ENCODE results near the gene RANBP9. TPM values are rescaled to one million over a fixed set of nuclear protein-coding genes. Genes with fewer than 3 reads are reported as not detected.
A peak's percentile ranks its signal among the peaks of the same experiment; 100 is the strongest.

The RANBP9 gene
- total RNA-seq, 2 donors from 2014 or later: 43.7 to 45.4 TPM

DNA sequence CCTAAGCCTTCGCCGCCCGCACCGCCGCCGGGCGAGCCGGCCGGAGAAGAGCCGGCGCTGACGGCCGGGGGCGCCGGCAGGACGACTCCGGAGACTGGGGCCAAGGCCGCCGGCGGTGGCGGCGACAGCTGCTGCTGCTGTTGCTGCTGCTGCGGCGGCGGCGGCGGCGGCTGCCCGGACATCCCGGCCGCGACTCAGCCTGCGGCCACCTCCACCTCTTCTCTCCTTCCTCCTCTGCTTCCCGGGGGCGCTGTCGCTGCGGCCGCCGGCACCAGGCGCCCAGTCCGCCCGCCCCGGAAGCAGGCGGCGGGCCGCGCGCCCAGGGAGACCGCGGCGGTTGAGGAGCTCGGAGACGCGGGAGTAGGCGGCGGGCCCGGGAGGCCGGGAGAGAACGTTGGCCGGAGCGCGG is 307 bp downstream of the RANBP9 start:
- DNase-seq: no peak
- TF ChIP-seq, protein P1, sequence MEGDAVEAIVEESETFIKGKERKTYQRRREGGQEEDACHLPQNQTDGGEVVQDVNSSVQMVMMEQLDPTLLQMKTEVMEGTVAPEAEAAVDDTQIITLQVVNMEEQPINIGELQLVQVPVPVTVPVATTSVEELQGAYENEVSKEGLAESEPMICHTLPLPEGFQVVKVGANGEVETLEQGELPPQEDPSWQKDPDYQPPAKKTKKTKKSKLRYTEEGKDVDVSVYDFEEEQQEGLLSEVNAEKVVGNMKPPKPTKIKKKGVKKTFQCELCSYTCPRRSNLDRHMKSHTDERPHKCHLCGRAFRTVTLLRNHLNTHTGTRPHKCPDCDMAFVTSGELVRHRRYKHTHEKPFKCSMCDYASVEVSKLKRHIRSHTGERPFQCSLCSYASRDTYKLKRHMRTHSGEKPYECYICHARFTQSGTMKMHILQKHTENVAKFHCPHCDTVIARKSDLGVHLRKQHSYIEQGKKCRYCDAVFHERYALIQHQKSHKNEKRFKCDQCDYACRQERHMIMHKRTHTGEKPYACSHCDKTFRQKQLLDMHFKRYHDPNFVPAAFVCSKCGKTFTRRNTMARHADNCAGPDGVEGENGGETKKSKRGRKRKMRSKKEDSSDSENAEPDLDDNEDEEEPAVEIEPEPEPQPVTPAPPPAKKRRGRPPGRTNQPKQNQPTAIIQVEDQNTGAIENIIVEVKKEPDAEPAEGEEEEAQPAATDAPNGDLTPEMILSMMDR (conservative IDR thresholded peaks at IDR 0.05): peak; percentile 44
- Histone ChIP-seq H3K27me3 (ENCODE audit: control insufficient read depth, insufficient read depth, low read length, poor library complexity, severe bottlenecking) (no peaks in the 10 kb centered on the region), H3K9me3 (ENCODE audit: control insufficient read depth, low read length) (peaks cover 5% of the 10 kb centered on the region), H3K4me1 (ENCODE audit: control insufficient read depth, insufficient read depth, low read length) (no peaks in the 10 kb centered on the region), H3K9ac (ENCODE audit: extremely low read depth, low read length, poor library complexity, severe bottlenecking) (no peak overlapping the region), H3K27ac (ENCODE audit: low read depth, low read length) (peak overlapping the region; percentile 84), H3K36me3 (ENCODE audit: control insufficient read depth, insufficient read depth, low read length) (peaks cover 7% of the 10 kb centered on the region), H3K4me3 (ENCODE audit: low read length) (no peak overlapping the region)
- Mint-ChIP-seq H3K9me3 (peaks cover 9% of the 10 kb centered on the region), H3K27ac (no peak overlapping the region), H3K4me1 (peaks cover 32% of the 10 kb centered on the region), H3K36me3 (ENCODE audit: low read depth) (peaks cover 2% of the 10 kb centered on the region), H3K27me3 (ENCODE audit: insufficient read depth) (no peaks in the 10 kb centered on the region), H3K4me3 (peak overlapping the region; percentile 82)
- WGBS, 2 experiments (ENCODE audit: insufficient coverage in 1 of 2, insufficient read length in 1 of 2): 0% methylated on average over 11 to 62 of the region's 62 CpGs

DNA sequence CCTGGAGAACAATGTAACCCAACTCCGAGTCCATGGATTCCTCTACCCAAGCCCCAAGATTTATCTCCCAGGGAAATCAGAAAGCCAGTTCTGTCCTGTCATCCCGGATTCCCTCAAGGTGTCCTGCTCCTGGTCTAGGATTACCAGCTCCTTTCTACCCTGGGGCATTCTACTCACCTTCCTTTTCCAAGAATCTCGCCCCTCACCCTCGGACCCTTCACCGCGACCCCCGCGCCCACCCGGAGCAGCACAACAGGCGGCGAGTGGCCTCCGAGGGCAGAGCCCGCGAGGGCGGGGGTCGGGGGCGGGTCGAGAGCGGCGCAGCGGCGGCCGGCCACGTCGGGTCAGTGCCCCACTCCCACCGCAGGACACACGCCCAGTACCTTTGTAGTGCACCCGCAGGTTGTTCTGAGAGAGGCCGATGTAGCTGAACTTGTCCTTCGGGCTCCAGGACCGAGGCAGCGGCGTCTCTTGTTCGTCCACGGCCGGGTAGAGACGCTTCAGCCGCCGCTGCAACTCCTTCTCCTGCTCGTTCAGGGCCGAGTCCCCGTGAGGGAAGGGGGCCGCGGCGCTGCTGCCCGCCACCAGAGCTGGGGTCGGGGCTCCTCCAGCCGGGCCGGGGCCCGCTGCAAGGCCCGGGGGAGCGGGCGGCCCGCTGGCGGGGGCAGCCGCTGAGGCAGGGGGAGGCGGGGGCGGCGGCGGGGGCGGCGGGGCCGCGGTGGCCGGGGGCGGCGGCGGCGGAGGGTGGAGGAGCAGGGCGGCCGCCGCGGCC is 897 bp downstream of the RANBP9 start:
- no peaks in the 10 kb centered on the region for H3K27me3 ChIP-seq (ENCODE audit: control insufficient read depth, insufficient read depth, low read length, poor library complexity, severe bottlenecking)
- peak overlapping the region; percentile 96 for H3K4me3 ChIP-seq (ENCODE audit: low read length)
- no peaks in the 10 kb centered on the region for H3K9me3 ChIP-seq (ENCODE audit: control insufficient read depth, low read length)
- peak overlapping the region; percentile 93 for H3K9ac ChIP-seq (ENCODE audit: extremely low read depth, low read length, poor library complexity, severe bottlenecking)
- TF ChIP-seq, protein P1 (conservative IDR thresholded peaks at IDR 0.05): no peak
- Mint-ChIP-seq H3K27me3 (ENCODE audit: insufficient read depth) (no peaks in the 10 kb centered on the region), H3K9me3 (peaks cover 3% of the 10 kb centered on the region), H3K4me1 (peaks cover 32% of the 10 kb centered on the region), H3K4me3 (peak overlapping the region; percentile 82), H3K27ac (peak overlapping the region; percentile 92), H3K36me3 (ENCODE audit: low read depth) (peaks cover 8% of the 10 kb centered on the region)
- peak overlapping the region; percentile 1 for H3K27ac ChIP-seq (ENCODE audit: low read depth, low read length)
- H3K4me1 ChIP-seq (ENCODE audit: control insufficient read depth, insufficient read depth, low read length): no peaks in the 10 kb centered on the region
- peaks cover 7% of the 10 kb centered on the region for H3K36me3 ChIP-seq (ENCODE audit: control insufficient read depth, insufficient read depth, low read length)
- WGBS, 2 experiments (ENCODE audit: insufficient coverage in 1 of 2, insufficient read length in 1 of 2): 0% methylated on average over 11 to 73 of the region's 73 CpGs
- DNase-seq: peak; percentile 84

DNA sequence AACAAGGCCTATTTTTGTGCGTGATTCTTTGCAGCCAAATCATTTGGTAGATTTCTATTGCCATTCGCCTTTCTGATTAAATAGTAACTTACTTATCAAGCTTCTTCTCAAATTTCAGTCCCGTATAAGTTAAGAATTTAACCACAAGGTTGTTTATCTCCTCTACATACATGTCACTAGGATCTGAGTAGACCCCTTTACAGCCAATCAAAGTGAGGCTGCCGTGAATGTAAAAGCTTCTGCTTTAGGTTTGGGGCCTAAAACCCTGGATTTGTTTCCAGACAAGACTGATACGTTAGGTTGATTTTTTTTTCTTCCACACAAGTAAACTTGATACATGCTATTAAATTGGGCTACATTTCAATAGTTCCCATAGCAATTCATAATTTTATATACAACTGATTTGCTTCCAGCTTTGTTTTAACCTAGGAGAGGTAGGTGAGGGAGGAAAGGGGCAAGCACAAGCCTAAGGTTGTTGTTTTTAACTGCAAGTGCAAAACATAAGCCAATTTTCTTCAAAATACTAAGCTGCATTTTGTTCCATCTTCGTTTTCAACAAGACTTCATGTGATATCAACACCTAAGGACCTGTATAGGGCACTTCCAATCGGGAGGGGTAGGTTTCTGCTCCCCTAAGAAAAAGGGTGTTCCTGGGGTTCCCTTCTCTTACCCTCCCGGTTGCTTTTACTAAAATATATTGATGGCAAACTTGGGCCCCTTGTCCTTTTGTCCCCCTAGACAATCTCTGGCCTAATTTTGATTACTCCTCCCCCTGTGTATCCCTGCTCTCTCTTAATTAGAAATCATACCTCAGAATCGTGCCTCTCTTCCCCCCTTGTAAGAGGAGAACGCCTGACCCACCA is 1.7 kb downstream of the RANBP9 start:
- peak overlapping the region; percentile 82 for H3K4me3 Mint-ChIP-seq
- peak overlapping the region; percentile 1 for H3K27ac ChIP-seq (ENCODE audit: low read depth, low read length)
- DNase-seq: no peak
- TF ChIP-seq, protein P1 (conservative IDR thresholded peaks at IDR 0.05): no peak
- no peaks in the 10 kb centered on the region for H3K27me3 ChIP-seq (ENCODE audit: control insufficient read depth, insufficient read depth, low read length, poor library complexity, severe bottlenecking)
- H3K9me3 ChIP-seq (ENCODE audit: control insufficient read depth, low read length): no peaks in the 10 kb centered on the region
- H3K9ac ChIP-seq (ENCODE audit: extremely low read depth, low read length, poor library complexity, severe bottlenecking): peak overlapping the region; percentile 93
- H3K36me3 ChIP-seq (ENCODE audit: control insufficient read depth, insufficient read depth, low read length): peaks cover 7% of the 10 kb centered on the region
- WGBS, 2 experiments (ENCODE audit: insufficient coverage in 1 of 2, insufficient read length in 1 of 2): 17 to 25% methylated on average over 7 to 10 of the region's 10 CpGs
- H3K36me3 Mint-ChIP-seq (ENCODE audit: low read depth): peaks cover 8% of the 10 kb centered on the region
- H3K27me3 Mint-ChIP-seq (ENCODE audit: insufficient read depth): no peaks in the 10 kb centered on the region
- H3K4me3 ChIP-seq (ENCODE audit: low read length): peak overlapping the region; percentile 96
- H3K4me1 ChIP-seq (ENCODE audit: control insufficient read depth, insufficient read depth, low read length): no peaks in the 10 kb centered on the region
- H3K9me3 Mint-ChIP-seq: no peaks in the 10 kb centered on the region
- peak overlapping the region; percentile 92 for H3K27ac Mint-ChIP-seq
- peaks cover 32% of the 10 kb centered on the region for H3K4me1 Mint-ChIP-seq

Measured in endodermal cell (in vitro differentiated cells).